NCI-H1436 (cell line): ENCODE measurements around the gene MYH15.

Experiments
- DNase-seq: peaks from one replicate; lab custom pipeline; 2025; lab: John Stamatoyannopoulos, UW

The MYH15 gene

GRCh38 chr3:108415661-108416060 lies 94.7 kb downstream of the MYH15 start:
- no peak for DNase-seq

GRCh38 chr3:108414007-108414406 lies 96.4 kb downstream of the MYH15 start:
- DNase-seq = no peak

GRCh38 chr3:108412121-108412750 lies 98.2 kb downstream of the MYH15 start:
- no peak for DNase-seq

- DNase-seq = no peak
Measured at GRCh38 chr3:108410531-108410984, 99.8 kb downstream of the MYH15 start.

GRCh38 chr3:108409800-108410178 lies 100.6 kb downstream of the MYH15 start:
- no peak for DNase-seq

GRCh38 chr3:108408883-108409799 lies 101.3 kb downstream of the MYH15 start:
- DNase-seq = no peak

- peak; percentile 50 for DNase-seq
Measured at GRCh38 chr3:108407886-108408285, 102.5 kb downstream of the MYH15 start.

GRCh38 chr3:108406661-108407206 lies 103.7 kb downstream of the MYH15 start:
- DNase-seq = peak; percentile 79

GRCh38 chr3:108406063-108406660 lies 104.2 kb downstream of the MYH15 start:
- DNase-seq = no peak

- DNase-seq = no peak
Measured at GRCh38 chr3:108404368-108404767, 106.0 kb downstream of the MYH15 start.

GRCh38 chr3:108403686-108404345 lies 106.6 kb downstream of the MYH15 start:
- DNase-seq = no peak

GRCh38 chr3:108403198-108403597 lies 107.2 kb downstream of the MYH15 start:
- DNase-seq = no peak

GRCh38 chr3:108401836-108402235 lies 108.6 kb downstream of the MYH15 start:
- DNase-seq = no peak

- no peak for DNase-seq
Measured at GRCh38 chr3:108398510-108398909, 111.9 kb downstream of the MYH15 start.

GRCh38 chr3:108396336-108396735 lies 114.1 kb downstream of the MYH15 start:
- DNase-seq = no peak

- DNase-seq = no peak
Measured at GRCh38 chr3:108394563-108394962, 115.8 kb downstream of the MYH15 start.

GRCh38 chr3:108394016-108394415 lies 116.4 kb downstream of the MYH15 start:
- no peak for DNase-seq

GRCh38 chr3:108393128-108393900 lies 117.1 kb downstream of the MYH15 start:
- DNase-seq = no peak

- no peak for DNase-seq
Measured at GRCh38 chr3:108391917-108392593, 118.3 kb downstream of the MYH15 start.

GRCh38 chr3:108389372-108389771 lies 121.0 kb downstream of the MYH15 start:
- peak; percentile 71 for DNase-seq
